Stimulated activated CD4-positive, alpha-beta T cell treated with anti-CD3 and anti-CD28 coated beads, Interleukin-15, amount 100 ng/mL, for 24 hours (primary cell): Measurements from ENCODE around the gene CAMK4.
"Not testable (repeated sequence)": the region's sequence is repeated elsewhere in the genome, so short reads cannot be mapped to it uniquely, and the experiment has no call there.

ENCODE experiments used
- DNase-seq: peaks from one replicate; pipeline ENCODE4 v3.0.0-alpha.2; 2020

Gene CAMK4

GRCh38 chr5:111320953-111321352, 96.8 kb downstream of the CAMK4 start:
- no peak for DNase-seq

DNA sequence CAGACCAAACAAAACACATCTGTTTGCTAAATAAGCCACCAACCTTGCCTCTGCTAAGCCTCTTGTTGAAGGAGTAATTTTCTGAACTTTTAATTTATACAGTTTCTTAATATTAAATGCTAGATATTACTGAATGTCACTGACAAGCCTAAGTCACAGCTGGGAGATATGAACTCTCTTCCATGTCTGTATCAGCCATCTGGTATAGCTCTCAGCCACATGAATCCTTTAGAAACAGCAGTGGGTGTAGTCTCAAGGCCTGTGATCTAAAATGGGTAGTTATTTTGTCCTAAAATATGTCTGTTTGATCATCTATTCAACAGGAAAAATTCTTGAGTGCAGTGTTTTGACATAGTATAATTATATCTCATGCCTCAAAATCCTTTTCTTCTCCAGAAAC, 97.2 kb downstream of the CAMK4 start:
- no peak for DNase-seq

DNA sequence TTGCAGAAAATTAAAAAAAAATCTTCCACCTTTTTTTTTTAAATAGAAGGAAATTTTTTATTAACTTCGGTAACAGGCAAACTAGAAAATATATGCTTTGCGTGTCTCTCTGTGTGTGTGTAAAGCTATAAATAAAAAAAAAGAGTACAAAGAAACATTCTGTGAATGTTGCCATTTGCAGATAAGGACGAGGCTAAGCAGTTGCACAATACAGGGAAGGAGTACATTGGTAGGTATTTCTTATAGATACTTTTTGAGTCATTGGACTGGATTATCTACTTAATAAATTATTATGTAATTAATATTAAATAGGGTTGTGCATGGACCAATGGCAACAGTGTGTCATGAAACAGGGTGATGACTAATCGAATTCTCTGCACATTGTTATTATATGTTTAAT, 102.4 kb downstream of the CAMK4 start:
- no peak for DNase-seq

DNA sequence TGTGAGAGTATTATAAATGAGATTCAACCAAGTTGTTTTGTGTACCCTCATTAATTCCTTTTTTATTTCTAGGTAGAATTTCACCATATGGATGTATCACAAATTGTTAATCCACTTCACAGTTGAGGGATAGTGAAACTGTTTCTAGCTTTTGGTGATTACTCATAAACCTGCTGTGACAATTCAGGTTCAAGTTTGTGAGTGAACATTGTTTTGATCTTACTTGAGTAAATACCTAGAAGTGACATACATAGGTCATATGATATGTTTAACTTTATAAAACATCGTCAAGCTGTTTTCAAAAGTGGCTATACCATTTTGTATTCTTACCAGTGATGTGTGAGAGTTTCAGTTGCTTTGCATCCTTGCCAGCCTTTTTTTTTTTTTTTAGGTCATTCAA, 112.9 kb downstream of the CAMK4 start:
- no peak for DNase-seq

GRCh38 chr5:111337688-111338087, 113.5 kb downstream of the CAMK4 start:
- no peak for DNase-seq

- no peak for DNase-seq
These were observed 121.5 kb downstream of the CAMK4 start for GRCh38 chr5:111345731-111346130.

DNA sequence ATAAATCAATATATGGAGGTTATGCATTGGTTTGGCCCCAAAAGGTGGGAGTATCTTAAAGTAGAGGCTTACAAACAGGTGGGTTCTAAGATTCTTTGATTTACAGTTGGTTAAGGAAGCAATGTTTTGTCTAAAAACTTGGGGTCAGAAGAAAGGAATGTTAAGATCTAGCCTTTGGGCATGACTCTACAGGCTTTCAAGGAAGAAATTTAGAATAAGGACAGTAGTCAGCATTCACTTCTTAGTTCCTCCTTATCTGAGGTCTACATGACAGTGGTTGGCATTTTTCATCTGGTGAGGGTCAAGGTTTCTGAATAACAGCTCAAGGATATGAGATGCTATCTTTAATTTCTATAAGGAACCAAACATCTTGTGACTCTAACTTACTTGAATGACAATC, 122.8 kb downstream of the CAMK4 start:
- no peak for DNase-seq

DNA sequence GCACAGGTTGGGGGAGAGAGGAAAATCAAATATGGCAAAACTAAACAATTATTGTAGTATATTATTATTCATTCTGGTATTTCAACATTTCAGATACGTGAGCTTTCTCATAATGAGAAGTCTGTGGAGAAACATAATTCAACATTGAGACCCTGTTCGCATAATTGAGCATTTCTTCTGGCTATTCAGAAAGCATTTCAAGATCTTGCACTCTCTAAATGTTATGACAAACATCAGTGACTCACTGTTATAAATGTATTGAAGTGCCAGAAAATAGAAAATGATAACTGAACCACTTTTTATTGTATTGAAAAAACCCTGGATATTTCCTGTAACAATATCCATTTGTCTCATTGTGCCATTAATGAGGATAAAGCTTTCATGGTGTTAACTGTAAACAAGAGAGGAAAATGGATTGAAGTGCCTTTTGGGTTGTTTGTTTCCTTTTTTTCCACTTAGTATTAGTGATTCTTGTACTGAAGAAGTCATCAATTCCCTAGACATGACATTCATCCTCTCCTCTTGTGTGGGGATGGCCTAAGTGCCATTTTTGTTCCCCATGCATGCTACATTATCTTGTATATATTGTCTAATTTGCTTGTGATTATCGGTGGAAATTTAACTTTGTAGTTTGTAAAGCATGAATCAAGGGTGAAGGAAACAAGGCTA, 124.6 kb downstream of the CAMK4 start:
- DNase-seq, result no peak

DNA sequence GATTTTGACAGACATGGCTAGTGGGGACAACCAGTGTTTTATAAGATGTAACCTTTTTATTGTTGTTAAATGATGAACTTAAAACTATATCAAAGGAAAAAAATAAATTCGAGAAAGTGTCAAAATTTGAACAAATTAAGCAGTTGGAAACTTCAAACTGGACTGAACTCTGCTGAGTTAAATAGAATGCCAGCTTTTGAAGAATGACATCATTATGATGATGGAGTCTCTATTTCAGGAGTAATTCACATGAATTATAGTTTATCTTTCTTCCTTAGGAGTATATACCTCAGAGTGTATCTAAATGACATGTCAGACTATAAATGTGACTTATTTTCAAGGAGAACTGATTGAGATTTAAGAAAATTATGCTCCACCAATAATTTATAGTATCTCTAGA, 125.2 kb downstream of the CAMK4 start:
- no peak for DNase-seq

DNA sequence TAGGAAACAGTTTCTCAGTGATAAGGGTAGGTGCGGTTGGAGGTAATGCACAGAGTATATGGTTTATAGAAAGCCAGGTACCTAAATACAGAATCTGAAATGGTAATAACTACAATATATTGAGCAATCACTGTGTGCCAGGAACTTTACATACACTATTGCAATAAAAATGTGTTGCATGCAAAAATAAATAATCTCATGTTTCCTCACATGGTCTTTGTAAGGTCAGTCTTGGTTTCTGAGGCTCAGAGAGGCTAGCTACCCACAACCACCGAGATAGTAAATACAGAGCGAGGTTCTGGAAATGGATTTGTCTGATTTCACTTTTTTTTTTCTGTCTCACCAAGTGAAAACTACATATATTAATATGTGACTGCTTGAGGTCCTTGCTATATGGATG, 128.9 kb downstream of the CAMK4 start:
- DNase-seq, result no peak

DNA sequence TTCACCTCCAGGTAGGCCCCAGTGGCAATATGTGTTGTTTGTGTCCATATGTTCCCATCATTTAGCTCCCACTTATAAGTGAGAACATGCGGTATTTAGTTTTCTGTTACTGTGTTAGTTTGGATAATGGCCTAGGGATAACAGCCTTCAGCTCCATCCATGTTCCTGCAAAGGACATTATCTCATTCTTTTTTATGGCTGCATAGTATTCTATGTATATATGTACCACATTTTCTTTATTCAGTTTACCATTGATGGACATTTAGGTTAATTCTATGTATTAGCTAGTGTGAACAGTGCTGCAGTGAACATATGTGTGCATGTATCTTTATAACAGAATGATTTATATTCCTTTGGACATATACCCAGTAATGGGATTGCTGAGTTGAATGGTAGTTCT, 134.5 kb downstream of the CAMK4 start:
- DNase-seq, result not testable (repeated sequence)

DNA sequence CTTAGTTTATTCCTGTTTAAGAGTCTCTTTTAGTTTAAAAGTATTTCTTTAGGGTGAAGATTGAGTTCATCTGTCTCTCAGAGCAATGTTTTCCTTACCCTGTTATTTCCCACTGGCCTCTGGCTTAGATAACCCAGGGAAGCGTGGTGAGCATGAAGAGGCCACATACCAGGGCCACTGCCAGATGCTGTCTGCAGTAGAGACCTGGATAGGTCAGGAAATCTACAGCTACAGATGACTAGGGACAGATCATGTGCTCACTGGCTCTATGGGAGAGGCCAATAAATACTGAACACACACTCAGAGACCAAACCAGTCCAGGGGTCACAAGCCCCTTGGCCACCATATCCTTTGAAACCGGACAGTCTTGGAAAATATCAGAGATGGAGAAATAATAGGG, 136.0 kb downstream of the CAMK4 start:
- DNase-seq, result no peak

GRCh38 chr5:111364992-111365391, 140.8 kb downstream of the CAMK4 start:
- no peak for DNase-seq

GRCh38 chr5:111366388-111366787, 142.2 kb downstream of the CAMK4 start:
- DNase-seq, result no peak

DNA sequence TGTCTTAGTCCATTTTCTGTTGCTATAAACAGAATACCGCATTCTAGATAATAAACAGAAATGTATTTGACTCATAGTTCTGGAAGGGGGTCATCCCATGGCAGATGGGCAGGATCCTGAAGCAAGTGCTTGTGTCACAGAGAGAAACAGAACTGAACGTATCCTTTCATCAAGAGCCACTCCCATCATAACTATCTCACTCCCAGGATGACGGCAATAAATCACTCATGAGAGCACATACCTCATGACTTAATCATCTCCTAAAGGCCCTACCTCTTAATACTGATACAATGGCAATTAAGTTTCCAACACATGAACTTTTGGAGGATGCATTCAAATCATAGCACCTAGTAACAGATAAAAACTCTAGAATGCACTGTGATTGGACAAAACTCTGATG, 142.9 kb downstream of the CAMK4 start:
- no peak for DNase-seq

DNA sequence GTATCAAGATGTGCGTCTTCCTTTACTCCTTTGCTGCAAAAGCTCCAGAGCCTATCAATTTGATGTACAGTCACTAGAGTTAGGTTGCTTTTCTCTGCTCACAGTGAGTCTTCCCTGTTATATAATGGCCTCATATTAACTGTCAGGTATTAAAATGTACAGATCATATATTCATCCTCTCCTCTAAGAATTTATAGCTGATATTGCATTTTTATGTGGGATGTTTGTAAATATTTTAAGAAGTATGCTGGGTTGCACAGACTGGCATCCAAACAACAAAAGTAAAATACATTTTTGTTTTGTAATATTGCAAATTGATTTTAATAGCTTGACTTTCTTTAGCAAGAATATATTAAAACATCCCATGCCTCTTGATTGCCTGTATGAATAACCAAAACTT, 148.6 kb downstream of the CAMK4 start:
- no peak for DNase-seq

DNA sequence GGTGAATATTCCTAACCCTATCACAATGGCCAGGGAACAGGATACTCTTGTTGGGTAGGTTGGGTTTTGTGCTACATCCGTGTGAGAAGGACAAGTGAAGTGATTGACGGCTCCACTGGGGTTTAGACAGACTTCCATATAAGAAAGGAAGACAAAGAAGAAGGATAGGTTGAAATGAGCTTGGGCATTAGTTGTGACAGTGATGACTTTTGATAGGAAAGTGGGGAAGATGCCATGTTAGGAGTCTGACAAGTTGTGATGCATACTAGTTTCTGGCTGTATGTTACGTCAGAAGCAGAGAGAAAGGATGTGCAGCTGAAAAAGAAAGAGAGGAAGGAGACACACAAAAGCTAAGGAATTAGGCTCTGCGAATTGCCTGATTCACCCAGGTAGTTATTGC, 150.2 kb downstream of the CAMK4 start:
- DNase-seq, result no peak

DNA sequence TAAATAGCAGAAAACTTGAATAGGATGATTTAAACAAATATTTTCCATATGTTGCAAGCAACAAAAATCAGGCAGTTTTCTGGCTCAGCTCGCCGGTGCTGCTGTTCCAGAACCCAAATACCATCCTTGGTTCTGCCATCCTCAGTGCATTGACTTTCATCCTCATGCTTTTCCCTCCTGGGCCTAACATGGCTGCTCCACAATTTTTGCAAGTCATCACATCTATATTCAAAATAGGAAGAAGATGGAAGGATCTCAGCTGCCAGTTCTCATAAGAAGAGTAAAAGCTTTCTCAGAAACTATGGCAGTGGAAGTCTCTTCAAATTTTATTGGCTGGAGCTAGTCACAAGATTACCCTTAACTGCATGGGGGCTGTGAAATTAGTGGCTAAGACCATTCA, 151.5 kb downstream of the CAMK4 start:
- no peak for DNase-seq

GRCh38 chr5:111377306-111377705, 153.1 kb downstream of the CAMK4 start:
- no peak for DNase-seq

GRCh38 chr5:111379391-111379816, 155.2 kb downstream of the CAMK4 start:
- DNase-seq, result no peak

GRCh38 chr5:111383288-111383970, 159.2 kb downstream of the CAMK4 start:
- no peak for DNase-seq

- DNase-seq, result no peak
These were observed 160.0 kb downstream of the CAMK4 start for GRCh38 chr5:111384220-111384619.

GRCh38 chr5:111385051-111385450, 160.9 kb downstream of the CAMK4 start:
- no peak for DNase-seq

GRCh38 chr5:111385970-111386831, 162.0 kb downstream of the CAMK4 start:
- DNase-seq, result no peak
